Measurements from ENCODE around the gene CCDC69.

GRCh38 chr5:151223447-151224264, at the start of gene CCDC69:
- peak; percentile 40 for TF ChIP-seq CTCF (conservative IDR thresholded peaks at IDR 0.05; ENCODE audit: low read length)
- TF ChIP-seq EZH2phosphoT487 (IDR thresholded peaks at IDR 0.05; ENCODE audit: borderline replicate concordance, low read depth, low read length), result no peak

Measured in OCI-LY7 (cell line).